ENCODE data around the gene ERV3-1.
"Not testable (repeated sequence)": the region's sequence is repeated elsewhere in the genome, so short reads cannot be mapped to it uniquely, and the experiment has no call there.

Gene ERV3-1

GRCh38 chr7:65006094-65006992 lies at the start of gene ERV3-1:
Gene ERV3-1 (minus strand): TSS chr7:65006687. CDS start chr7:64993026, 13,661 bp downstream.
- peak; percentile 89 for DNase-seq (ENCODE audit: low read depth)

- not testable (repeated sequence) for DNase-seq (ENCODE audit: low read depth)
Measured at GRCh38 chr7:65055786-65056185, 49.3 kb upstream of the ERV3-1 start.

- DNase-seq (ENCODE audit: low read depth) = not testable (repeated sequence)
Measured at GRCh38 chr7:65054466-65054994, 48.0 kb upstream of the ERV3-1 start.

GRCh38 chr7:65051654-65052053 lies 45.2 kb upstream of the ERV3-1 start:
- not testable (repeated sequence) for DNase-seq (ENCODE audit: low read depth)

- DNase-seq (ENCODE audit: low read depth) = not testable (repeated sequence)
Measured at GRCh38 chr7:65051139-65051538, 44.7 kb upstream of the ERV3-1 start.

- not testable (repeated sequence) for DNase-seq (ENCODE audit: low read depth)
Measured at GRCh38 chr7:65046329-65046728, 39.8 kb upstream of the ERV3-1 start.

- DNase-seq (ENCODE audit: low read depth) = not testable (repeated sequence)
Measured at GRCh38 chr7:65045589-65045988, 39.1 kb upstream of the ERV3-1 start.

- not testable (repeated sequence) for DNase-seq (ENCODE audit: low read depth)
Measured at GRCh38 chr7:65038767-65039166, 32.3 kb upstream of the ERV3-1 start.

GRCh38 chr7:65037740-65038688 lies 31.5 kb upstream of the ERV3-1 start:
- DNase-seq (ENCODE audit: low read depth) = peak; percentile 91

- not testable (repeated sequence) for DNase-seq (ENCODE audit: low read depth)
Measured at GRCh38 chr7:65036526-65036925, 30.0 kb upstream of the ERV3-1 start.

GRCh38 chr7:65035469-65035868 lies 29.0 kb upstream of the ERV3-1 start:
- not testable (repeated sequence) for DNase-seq (ENCODE audit: low read depth)

GRCh38 chr7:65034120-65034782 lies 27.8 kb upstream of the ERV3-1 start:
- DNase-seq (ENCODE audit: low read depth) = not testable (repeated sequence)

- DNase-seq (ENCODE audit: low read depth) = not testable (repeated sequence)
Measured at GRCh38 chr7:65033391-65033790, 26.9 kb upstream of the ERV3-1 start.

GRCh38 chr7:65025023-65025422 lies 18.5 kb upstream of the ERV3-1 start:
- not testable (repeated sequence) for DNase-seq (ENCODE audit: low read depth)

GRCh38 chr7:65020978-65021377 lies 14.5 kb upstream of the ERV3-1 start:
- DNase-seq (ENCODE audit: low read depth) = not testable (repeated sequence)

- not testable (repeated sequence) for DNase-seq (ENCODE audit: low read depth)
Measured at GRCh38 chr7:65009881-65010280, 3.4 kb upstream of the ERV3-1 start.

GRCh38 chr7:65009394-65009793 lies 2.9 kb upstream of the ERV3-1 start:
- DNase-seq (ENCODE audit: low read depth) = not testable (repeated sequence)

- not testable (repeated sequence) for DNase-seq (ENCODE audit: low read depth)
Measured at GRCh38 chr7:65007036-65007435, 549 bp upstream of the ERV3-1 start.

GRCh38 chr7:65004575-65004974 lies 1.9 kb downstream of the ERV3-1 start:
- no peak for DNase-seq (ENCODE audit: low read depth)

- no peak for DNase-seq (ENCODE audit: low read depth)
Measured at GRCh38 chr7:65002972-65003585, 3.4 kb downstream of the ERV3-1 start.

- no peak for DNase-seq (ENCODE audit: low read depth)
Measured at GRCh38 chr7:65001291-65001814, 5.1 kb downstream of the ERV3-1 start.
